ENCODE data around the gene EGLN3. TPM values are rescaled to one million over a fixed set of nuclear protein-coding genes. Genes with fewer than 3 reads are reported as not detected.

Gene EGLN3
- polyA plus RNA-seq, 12 donors, result 25.7 to 266 (median 62.6) TPM

DNA sequence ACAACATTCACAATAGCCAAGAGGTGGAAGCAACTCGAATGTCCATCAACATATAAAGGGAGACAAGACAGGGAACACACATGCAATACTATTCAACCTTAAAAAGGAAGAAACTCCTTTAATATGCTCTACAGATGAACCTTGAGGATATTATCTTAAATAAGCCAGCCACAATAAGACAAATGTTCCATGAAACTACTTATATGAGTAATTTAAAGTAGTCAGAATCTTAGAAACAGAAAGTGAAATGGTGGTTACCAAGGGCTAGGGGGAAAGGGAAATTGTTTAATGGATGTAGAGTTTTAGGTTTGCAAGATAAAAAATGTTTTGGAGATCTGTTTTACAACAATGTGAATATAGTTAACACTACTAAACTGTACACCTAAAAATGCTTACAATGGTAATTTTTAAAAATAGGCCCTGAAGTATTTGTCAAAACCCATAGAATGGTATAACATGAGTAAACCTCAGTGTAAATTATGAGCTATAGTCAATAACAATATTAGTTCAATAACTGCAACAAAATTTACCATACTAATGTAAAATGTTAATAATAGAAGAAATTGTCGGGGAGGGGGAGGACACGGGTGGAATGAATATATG, 71.1 kb downstream of the EGLN3 start:
- no peak for DNase-seq

DNA sequence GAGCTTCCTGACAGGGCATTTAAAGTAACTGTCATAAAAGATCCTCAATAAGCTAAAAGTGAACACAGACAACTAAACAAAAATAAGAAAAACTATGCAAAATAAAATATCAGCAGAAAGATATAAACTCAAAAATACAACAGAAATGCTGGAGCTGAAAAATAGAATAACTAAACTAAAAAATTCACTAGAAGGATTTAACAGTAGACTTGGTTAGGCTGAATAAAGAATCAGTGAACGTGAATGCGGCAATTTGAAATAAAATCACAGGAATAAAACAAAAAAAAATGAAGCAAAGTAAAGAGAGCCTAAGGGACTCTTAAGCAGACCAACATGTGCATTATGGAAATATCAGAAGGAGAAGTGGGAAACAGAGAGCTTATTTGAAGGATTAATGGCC, 74.6 kb downstream of the EGLN3 start:
- no peak for DNase-seq
